ENCODE results near the gene GPATCH3.
"Not testable (repeated sequence)": the region's sequence is repeated elsewhere in the genome, so short reads cannot be mapped to it uniquely, and the experiment has no call there.

Gene GPATCH3

DNA sequence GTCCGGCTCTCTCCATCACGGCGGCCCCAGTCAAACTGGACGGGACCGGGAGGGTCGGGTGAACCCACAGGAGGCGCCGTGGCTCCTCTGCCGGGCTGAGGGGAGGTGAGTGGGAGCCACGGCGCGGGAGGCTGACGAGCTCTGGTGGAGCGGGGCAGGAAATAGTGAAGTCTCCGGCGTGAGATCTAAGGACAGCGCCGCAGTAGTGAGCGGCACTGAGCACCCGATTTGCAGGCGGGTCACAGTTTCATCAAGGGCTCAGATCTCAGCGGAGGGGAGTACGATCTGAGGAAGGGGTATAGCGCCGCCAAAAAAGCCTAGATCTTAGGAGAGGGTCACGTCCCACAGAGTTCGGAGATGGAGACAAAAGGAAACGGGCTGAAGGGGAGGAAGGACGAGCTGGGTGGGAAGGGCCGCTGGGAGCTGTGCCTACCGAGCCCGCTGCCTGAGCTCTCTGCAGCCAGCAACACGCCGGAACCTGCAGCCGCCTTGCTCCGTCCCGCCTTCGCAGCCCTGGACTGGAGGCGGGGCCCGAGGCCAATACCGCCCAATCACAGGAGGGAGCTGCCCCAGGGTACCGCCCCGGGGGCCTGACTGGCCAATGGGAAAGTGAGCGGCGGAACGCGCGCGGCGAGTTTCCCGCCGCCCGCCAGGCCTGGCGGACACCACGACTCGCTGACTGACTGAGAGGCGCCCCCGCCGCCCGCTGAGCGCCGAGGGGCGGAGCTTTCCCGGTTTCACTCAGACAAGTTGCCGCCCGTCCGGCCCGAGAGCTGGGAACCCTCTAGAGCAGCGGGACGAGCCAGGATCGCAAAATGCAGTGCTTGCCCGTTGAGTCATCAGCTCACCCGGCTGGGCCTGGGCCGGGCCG lies 35.4 kb downstream of the GPATCH3 start:
- DNase-seq (ENCODE audit: low read depth in 2 of 2) = peak; percentile 92 to 93

DNA sequence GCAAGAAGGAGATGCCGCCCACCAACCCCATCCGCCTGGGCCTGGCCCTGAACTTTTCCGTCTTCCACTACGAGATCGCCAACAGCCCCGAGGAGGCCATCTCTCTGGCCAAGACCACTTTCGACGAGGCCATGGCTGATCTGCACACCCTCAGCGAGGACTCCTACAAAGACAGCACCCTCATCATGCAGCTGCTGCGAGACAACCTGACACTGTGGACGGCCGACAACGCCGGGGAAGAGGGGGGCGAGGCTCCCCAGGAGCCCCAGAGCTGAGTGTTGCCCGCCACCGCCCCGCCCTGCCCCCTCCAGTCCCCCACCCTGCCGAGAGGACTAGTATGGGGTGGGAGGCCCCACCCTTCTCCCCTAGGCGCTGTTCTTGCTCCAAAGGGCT lies 36.6 kb downstream of the GPATCH3 start:
- no peak for DNase-seq (ENCODE audit: low read depth in 2 of 2)

DNA sequence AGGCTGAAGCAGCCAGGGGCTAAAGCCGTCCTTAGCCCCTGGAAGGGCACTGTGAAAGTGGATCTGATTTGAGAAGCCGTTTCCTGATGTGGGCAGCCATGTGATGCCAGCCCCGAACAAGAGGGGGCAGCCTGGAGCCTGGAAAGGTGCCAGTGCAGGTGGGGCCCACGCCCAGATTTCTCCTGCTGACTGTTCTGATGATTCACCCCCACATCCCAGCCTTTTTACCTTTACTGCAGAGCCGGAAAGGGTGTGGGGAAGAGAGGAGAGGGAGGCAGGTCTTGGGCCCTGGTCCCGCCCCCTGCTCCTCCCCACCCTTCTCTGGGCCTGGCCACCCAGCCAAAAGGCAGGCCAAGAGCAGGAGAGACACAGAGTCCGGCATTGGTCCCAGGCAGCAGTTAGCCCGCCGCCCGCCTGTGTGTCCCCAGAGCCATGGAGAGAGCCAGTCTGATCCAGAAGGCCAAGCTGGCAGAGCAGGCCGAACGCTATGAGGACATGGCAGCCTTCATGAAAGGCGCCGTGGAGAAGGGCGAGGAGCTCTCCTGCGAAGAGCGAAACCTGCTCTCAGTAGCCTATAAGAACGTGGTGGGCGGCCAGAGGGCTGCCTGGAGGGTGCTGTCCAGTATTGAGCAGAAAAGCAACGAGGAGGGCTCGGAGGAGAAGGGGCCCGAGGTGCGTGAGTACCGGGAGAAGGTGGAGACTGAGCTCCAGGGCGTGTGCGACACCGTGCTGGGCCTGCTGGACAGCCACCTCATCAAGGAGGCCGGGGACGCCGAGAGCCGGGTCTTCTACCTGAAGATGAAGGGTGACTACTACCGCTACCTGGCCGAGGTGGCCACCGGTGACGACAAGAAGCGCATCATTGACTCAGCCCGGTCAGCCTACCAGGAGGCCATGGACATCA lies 37.2 kb downstream of the GPATCH3 start, which contains the start of gene SFN:
Gene SFN, plus strand, starts transcription at position 369 of the 904 bp plus-strand sequence. Its CDS starts 64 bp downstream, at position 433.
- peak; percentile 52 to 67 for DNase-seq (ENCODE audit: low read depth in 2 of 2)

DNA sequence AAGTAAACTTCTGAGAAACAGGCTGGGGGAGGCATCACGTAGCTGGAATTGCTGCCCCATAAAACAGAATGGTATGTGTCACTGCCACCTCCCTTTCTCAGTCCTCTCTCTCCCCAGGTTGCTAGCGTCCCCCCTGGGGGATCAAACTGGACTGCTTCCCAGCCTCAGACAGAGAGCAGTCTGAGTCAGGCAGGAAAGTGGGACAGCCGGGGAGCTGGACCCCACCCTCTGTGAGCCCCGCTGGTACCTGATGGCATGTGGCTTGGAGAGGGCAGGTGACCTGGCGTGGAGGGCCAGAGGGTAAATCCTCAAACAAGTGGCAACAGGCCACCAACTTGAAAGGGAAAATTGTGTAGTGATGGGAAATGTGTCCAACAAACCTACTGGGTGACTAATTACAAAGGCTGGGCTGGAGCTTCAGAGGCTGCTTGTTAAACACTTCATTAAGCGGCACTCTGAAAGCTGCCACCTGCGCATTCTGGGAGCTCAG lies 38.3 kb downstream of the GPATCH3 start:
- no peak for DNase-seq (ENCODE audit: low read depth in 2 of 2)

DNA sequence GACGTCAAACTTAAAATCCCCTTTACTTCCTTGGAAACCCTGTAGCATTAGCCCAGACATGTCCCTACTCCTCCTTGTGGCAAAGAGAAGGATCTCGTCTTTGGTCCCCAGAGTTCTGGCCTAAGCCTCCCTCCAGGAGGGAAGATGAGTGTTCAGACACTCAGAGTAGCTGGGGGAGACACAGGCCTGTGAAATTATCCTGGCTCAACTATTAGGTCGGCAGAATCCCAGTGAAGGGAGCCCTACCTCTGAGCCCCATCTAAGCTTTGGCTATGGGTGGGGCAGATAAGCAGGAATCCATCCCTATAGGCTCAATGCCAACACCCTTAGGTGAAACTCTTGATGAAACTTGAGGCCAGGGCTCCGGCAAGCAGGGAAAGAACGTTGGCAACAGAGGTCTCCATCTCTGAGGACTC lies 39.0 kb downstream of the GPATCH3 start:
- DNase-seq (ENCODE audit: low read depth in 2 of 2) = no peak

DNA sequence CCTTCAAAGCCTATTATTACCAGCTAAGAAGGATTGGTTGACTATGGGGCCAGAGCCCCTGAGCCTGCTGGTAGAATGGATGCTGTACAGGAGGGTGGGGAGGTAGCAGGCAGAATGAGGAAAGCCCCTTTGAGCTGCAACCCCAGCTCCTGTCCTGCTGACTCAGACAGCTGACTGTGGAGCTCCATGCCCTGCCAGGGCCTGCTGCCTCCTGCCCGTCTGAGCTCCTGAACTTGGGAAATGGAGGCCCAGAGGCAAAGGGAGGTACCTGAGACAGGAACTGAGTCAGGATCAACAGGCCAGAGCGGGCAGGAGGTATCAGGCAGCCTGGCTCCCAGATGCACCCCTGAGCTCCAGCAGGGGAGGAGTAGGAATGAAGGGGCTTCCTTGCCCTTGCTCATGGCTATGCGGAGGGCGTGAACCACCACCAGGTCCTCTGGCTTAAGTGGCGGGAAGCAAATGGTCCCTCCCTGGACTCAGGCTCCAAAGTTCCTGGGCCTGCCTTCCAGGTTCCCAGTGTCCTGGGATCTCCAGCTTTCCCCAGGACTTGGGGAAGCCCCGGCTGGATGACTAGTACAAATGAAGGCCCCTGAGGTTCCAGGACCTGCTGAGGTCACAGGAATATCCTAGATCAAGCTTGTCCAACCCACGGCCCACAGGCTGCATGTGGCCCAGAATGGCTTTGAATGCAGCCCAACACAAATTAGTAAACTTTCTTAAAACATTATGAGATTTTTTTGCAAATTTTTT lies 41.2 kb downstream of the GPATCH3 start:
- no peak for DNase-seq (ENCODE audit: low read depth in 2 of 2)

DNA sequence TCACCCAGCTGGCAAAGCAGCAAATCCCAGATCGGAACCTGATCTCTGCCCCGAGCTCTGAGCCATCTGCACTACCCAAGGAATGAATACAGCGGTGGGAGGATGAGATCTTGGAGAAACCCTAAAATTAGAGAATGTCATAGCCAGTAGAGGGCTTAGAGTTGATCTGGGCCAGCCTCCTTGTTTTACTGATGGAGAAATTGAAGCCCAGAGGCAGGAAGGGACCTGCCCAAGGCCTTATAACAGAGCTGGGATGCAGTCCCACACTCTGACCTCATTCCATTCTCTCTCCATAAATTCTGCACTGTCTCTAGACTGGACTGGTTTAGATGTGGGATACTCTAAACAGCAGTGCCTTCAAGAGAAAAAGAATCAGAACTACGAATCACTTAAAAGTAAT lies 42.1 kb downstream of the GPATCH3 start:
- no peak for DNase-seq (ENCODE audit: low read depth in 2 of 2)

DNA sequence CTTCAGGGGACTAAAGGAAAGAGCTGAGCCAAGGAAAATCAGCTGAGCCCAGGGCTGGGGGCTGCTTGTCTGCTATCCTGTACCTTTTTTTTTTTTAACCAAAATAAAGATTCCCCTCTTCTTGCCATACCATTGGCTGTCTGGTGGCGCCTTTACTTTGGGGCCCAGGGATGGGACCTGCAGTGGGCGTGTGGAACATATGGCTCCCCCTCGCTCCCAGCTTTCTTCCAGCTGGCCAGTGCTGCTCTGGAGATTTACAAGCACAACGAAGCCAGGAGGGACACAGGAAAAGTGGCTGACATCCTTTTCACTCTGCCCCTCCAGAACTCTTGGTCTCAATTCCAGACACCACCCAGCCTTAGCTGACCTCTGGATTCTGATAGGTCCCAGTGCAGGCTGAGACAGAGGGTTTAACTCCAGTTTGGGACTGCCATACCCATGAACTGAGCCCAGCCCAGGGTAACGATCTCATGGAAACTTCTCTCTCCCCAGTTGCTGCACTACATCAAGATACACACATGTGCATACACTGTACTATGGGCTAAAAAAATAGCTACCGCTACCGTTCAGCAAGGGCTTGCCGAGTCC lies 42.7 kb downstream of the GPATCH3 start:
- no peak for DNase-seq (ENCODE audit: low read depth in 2 of 2)

DNA sequence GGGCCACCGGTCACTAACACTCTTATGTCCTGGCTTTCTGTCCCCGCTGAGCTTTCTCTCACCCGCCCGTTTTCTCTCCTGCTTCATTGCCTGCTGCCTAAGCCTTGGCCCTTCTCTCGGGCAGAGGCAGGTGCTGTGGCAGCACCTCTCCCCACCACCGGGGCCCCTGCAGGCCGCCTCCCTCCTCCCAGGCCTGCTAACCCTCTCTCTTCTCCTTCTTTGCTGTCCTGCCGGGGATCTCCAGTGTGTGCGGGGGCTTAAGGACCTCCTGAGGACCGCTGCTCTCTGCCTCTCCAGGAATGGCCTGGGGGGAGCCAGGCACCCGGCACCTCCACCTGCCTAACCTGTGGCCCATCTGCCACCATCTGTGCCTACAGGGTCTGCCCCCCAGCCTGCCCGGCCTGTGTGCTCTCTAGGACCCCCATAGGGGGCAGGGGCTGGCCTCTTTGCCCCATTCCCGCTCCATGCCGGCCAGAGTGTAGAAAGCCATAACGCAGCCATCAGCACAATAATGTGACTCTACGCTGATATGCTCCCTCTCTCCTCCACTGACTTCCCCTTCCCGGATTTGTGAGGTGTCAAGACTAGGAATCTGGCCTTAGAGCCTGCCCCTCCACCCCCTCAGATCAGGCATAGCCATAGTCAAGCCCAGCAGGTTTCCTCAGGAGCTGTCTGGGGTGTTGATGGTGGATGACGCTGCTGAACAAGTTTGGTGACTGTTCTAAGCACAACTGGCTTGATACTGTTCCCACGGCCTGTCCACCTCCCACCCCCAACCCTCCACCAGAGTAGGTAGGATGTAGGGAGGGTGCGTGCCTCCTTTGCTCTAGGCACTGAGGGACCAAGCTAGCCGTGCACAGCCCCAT lies 43.4 kb downstream of the GPATCH3 start:
- DNase-seq (ENCODE audit: low read depth in 2 of 2) = no peak

DNA sequence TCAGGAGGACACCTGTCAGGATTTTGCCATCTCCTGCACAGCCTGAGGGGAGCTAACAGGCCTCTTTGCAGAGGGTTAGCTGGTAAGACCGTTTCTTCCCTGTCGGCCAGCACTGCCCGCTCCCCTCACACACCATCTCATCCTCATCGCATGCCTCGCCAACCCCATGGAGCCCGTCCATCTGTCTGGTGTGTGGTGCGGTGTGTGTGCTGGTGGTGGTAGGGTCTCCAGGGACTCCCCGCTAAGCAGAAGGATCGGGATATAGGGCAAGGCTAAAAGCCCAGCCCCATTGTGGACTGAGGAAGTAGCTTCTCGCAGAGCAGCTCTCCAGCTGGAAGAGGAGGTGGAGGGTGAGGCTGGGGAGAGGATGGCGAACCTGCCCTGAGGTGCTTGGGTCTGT lies 44.1 kb downstream of the GPATCH3 start:
- no peak for DNase-seq (ENCODE audit: low read depth in 2 of 2)

DNA sequence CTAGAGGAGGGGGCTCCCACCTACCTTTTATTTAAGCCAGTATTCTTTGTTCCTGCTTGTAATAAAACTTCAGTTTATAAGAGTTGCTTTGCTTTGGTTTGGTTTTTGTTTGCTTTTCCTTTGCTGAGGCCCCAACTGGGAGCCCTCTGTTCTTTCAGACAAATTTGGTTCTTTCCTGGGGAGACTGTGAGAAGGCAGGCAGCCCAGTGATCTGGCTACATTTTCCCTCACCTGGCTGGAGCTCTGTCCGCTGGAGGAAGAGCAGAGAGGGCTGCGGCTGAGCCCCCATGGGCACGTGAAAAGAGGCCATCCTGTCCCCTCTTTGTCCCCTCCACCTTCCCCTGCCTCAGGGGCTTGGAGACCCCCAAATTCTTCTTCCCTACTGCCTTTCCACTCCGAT lies 44.6 kb downstream of the GPATCH3 start:
- no peak for DNase-seq (ENCODE audit: low read depth in 2 of 2)

DNA sequence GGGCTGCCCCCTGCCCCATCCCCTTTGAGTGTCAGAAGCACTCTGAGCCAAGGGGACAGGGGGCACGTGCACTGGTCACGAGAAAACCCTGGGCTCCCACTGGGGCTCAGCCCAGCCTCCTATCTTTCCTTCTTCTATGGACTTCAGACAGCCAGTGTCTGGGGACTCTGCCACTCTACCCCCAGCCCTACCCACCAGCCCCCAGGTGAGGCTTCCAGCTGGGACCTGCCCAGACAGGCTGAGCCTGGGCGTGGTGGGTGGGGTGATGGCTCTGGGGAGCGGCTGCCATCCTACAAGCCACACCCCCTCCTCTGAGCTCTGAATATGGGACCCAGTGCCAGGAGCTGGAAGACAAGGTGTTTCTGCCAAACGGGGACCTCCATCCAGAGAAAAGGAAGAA lies 45.4 kb downstream of the GPATCH3 start:
- no peak for DNase-seq (ENCODE audit: low read depth in 2 of 2)

DNA sequence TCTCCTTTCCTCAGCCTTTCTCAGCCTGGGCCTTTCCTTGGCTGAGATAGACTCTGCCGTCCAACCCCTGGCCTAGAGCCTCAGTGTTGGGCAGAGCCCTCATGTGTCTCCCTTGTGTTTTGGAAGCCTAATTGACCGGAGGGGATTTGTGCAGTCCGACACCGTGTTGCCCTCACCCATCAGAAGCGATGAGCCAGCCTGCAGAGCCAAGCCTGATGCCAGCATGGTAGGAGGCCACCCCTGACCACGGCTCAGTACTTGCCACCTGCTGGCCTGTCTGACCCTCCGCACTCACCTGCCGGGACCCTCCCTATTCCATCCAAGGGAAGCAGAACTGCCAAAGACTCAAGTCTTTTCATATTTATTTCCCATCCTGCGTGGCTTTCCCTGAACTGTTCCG lies 46.7 kb downstream of the GPATCH3 start:
- DNase-seq (ENCODE audit: low read depth in 2 of 2) = no peak

DNA sequence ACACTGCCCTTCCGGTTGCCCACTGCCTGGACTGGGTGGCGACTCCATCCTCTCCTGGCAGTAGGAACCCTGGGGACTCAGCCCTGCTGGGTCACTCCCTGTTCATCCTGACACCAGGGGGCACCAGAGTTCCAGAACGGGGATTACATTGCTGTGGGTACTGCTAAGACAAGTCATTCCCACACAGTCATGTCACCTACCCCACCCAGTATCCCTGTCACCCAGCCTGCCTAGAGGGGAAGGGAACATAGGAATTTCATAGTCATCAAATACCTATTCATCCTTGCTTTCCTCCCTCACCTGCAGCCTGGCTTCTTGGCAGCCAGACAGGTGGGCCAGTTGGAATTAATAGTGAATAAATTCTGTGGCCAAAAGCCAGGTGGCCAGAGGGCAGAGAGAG lies 47.1 kb downstream of the GPATCH3 start:
- DNase-seq (ENCODE audit: low read depth in 2 of 2) = peak; percentile 75

DNA sequence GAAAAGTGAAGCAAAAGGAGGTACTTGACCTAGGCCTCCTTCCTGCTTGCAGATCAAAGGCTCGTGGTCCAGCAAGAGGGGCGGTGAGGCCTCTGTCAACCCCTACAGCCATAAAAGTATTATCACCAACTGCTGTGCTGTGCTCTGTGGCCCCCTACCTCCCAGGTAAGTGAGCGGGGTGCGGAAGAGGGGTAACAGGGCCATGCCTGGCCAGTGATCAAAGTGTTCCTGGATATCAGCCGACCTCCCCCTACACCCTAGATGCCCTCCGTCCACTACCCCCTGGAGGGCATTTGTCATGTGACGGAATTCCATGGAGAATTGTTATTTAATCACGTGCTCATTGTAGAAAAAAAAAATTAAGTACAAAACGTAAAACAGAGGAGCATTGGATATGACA lies 47.6 kb downstream of the GPATCH3 start:
- no peak for DNase-seq (ENCODE audit: low read depth in 2 of 2)

DNA sequence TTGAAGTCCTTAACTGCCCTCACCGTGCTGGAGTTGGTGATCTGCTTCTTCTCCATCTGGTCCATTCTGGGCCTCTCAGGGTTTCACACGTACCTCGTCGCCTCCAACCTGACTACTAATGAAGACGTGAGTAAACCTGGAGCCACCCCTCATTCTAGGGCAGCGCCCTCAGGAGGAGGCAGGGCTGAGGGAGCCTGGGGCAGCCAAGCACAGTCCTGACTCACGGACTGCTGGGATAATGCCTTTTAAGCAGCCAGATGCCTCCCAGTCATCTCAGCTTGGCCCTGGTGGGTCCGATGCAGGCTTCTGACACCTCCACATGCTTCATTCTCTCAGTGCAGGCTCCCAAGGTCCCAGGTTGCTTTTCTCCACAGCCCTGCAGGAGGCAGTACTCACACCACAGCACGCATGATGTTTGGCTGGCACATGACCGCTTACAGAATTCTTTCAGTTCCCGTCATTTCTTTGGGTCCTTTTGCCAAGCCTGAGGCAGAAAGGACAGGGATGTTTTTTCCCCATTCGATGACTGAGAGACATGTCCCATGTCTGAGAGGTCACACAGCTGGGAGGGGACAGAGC lies 49.1 kb downstream of the GPATCH3 start:
- DNase-seq (ENCODE audit: low read depth in 2 of 2) = no peak

DNA sequence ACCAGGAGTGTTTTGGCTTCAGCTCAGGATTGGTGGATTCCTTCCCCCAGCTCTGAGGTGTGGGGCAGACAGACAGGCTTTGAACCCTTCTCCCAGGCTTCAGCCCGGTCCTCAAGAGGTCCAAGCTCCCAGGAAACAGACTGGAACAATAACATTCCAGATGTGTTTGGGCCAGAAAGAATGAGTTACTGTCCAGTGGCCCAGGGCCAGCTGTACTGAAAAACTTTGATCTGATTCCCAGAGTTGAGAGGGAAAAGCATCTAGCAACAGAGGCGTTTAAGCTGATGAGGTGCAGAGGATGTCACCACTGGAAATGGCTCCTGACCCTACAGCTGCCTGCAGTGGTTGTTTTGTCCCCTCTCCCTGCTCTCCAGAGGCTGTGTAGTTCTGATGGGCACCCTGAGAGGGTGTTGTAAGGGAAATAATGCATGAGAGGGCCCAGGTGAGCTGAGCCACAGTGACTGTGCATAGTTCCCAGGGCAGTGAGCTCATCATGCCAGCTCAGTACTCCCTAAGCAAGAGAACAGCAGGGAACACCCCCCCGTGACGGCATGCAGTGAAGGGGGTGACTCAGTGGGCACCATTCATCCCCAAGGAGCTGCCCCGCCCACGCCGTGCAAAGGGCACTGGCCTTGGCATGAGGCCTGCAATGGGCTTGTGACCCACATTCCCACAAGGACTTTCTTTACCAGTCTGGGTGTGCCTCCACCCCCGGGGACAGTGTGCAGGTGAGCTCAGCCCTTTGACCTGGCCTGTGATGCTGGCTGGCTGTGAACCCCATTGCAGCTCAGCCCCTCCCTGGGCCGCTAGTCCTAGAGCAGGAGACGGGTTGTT lies 51.1 kb downstream of the GPATCH3 start:
- no peak for DNase-seq (ENCODE audit: low read depth in 2 of 2)

DNA sequence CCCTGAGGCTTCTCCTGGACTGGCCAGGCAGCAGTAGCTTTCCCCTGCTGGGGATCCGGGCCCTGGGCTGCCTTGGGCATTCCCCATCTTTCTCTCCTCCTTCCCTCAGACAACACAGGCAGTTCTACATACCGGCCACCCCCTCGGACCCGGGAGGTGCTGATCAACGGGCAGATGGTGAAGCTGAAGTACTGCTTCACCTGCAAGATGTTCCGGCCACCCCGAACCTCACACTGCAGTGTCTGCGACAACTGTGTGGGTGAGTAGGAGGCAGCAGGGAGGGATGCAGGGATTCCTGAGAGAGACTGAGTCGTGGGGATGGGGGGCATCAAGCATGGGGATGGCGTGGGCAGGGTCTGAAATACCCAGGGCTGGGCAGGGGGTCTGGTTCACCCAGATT lies 51.8 kb downstream of the GPATCH3 start:
- DNase-seq (ENCODE audit: low read depth in 2 of 2) = no peak

DNA sequence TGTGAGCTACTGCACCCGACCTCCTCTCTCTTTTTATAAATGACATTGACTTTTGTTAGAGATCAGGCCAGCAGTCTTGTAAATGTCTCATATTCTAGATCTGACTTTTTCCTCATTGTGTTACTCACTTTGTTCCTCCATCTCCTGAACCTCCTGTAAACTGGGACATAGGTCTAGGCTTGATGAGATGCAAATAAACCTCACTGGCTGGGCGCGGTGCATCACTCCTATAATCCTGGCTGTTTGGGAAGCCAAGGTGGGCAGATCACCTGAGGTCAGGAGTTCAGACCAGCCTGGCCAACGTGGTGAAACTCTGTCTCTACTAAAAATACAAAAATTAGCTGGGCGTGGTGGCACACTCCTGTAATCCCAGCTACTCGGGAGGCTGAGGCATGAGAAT lies 52.4 kb downstream of the GPATCH3 start:
- not testable (repeated sequence) for DNase-seq (ENCODE audit: low read depth in 2 of 2)
